ENCODE results near the gene A2M.

- TF ChIP-seq POLR2A (IDR thresholded peaks at IDR 0.05; ENCODE audit: low read length) (no peak), GATA1 (IDR thresholded peaks at IDR 0.05; ENCODE audit: low read depth, low read length) (no peak)
Measured at GRCh38 chr12:9081667-9082427, 33.9 kb downstream of the A2M start.
